ENCODE data around the gene CD200.

The CD200 gene

GRCh38 chr3:112351823-112352222, 18.9 kb downstream of the CD200 start:
- no peak overlapping the region for H3K27ac ChIP-seq
- TF ChIP-seq CTCF (conservative IDR thresholded peaks at IDR 0.05): no peak

GRCh38 chr3:112352720-112353119, 19.8 kb downstream of the CD200 start:
- no peak for TF ChIP-seq CTCF (conservative IDR thresholded peaks at IDR 0.05)
- H3K27ac ChIP-seq: no peak overlapping the region

GRCh38 chr3:112353365-112353764, 20.4 kb downstream of the CD200 start:
- no peak for TF ChIP-seq CTCF (conservative IDR thresholded peaks at IDR 0.05)
- H3K27ac ChIP-seq: no peak overlapping the region

GRCh38 chr3:112354642-112355306, 21.8 kb downstream of the CD200 start:
- H3K27ac ChIP-seq: no peak overlapping the region
- no peak for TF ChIP-seq CTCF (conservative IDR thresholded peaks at IDR 0.05)

- no peak overlapping the region for H3K27ac ChIP-seq
- TF ChIP-seq CTCF (conservative IDR thresholded peaks at IDR 0.05): no peak
Observed at GRCh38 chr3:112355307-112355687, 22.3 kb downstream of the CD200 start.

GRCh38 chr3:112357930-112358780, 25.2 kb downstream of the CD200 start:
- TF ChIP-seq CTCF (conservative IDR thresholded peaks at IDR 0.05): no peak

GRCh38 chr3:112360561-112360960, 27.6 kb downstream of the CD200 start:
- no peak for TF ChIP-seq CTCF (conservative IDR thresholded peaks at IDR 0.05)
- H3K27ac ChIP-seq: no peak overlapping the region

More at GRCh38 chr3:112357930-112358780, 25.2 kb downstream of the CD200 start:
- H3K27ac ChIP-seq: no peak overlapping the region

All from VCaP (cell line).